ENCODE data around the gene TIMP4. TPM values are rescaled to one million over a fixed set of nuclear protein-coding genes. Genes with fewer than 3 reads are reported as not detected.

Gene TIMP4
- polyA plus RNA-seq, 3 donors = 0.04 TPM; not detected in 2

- intact Hi-C loops (cut with micrococcal nuclease) = loop anchor here (10.0 kb wide), 2 partner anchors 112 to 592 kb away; no protein-coding TSS in a partner anchor
- no peak for TF ChIP-seq CTCF (IDR thresholded peaks at IDR 0.05)
- Mint-ChIP-seq H3K27me3 (ENCODE audit: low read depth in 3 of 3) (peaks cover 10 to 17% (median 11%) of the 10 kb centered on the region in 3 donors), H3K4me1 (peaks cover 2% of the 10 kb centered on the region), H3K27ac (no peak overlapping the region), H3K9me3 (no peaks in the 10 kb centered on the region), H3K4me3 (no peak overlapping the region), H3K36me3 (no peaks in the 10 kb centered on the region)
- H4K20me1 ChIP-seq (ENCODE audit: insufficient read depth, low read length) = no peaks in the 10 kb centered on the region
- H3K4me1 ChIP-seq (ENCODE audit: control insufficient read depth in 1 of 2, insufficient read depth in 2 of 2, low read length in 2 of 2) = no peaks in the 10 kb centered on the region
- no peak for DNase-seq
- WGBS (ENCODE audit: insufficient coverage) = 82% methylated on average over 1 of the region's 1 CpG
- H3K9ac ChIP-seq (ENCODE audit: insufficient read depth, low read length, poor library complexity, severe bottlenecking) = no peak overlapping the region
- peaks cover 7 to 14% of the 10 kb centered on the region in 2 donors for H3K27me3 ChIP-seq (ENCODE audit: control insufficient read depth in 2 of 2, insufficient read depth in 2 of 2, low read length in 2 of 2)
- no peaks in the 10 kb centered on the region for H3K79me2 ChIP-seq (ENCODE audit: insufficient read depth, low read length)
- H3K4me3 ChIP-seq (replicated peaks in 1 of 3; ENCODE audit: low read depth in 2 of 3, low read length in 3 of 3) = no peak overlapping the region
- H3K4me2 ChIP-seq (replicated peaks; ENCODE audit: extremely low read depth, low read length, poor library complexity, severe bottlenecking) = no peak overlapping the region
- no peaks in the 10 kb centered on the region for H3K36me3 ChIP-seq (replicated peaks in 1 of 2; ENCODE audit: control insufficient read depth in 1 of 2, insufficient read depth in 2 of 2, low read length in 2 of 2)
- H3K9me3 ChIP-seq (replicated peaks in 1 of 2; ENCODE audit: control insufficient read depth in 1 of 2, insufficient read depth in 1 of 2, low read length in 2 of 2) = no peaks in the 10 kb centered on the region
- no peak overlapping the region for H2AFZ ChIP-seq (ENCODE audit: insufficient read depth, low read depth, low read length, poor library complexity, severe bottlenecking)
- H3K27ac ChIP-seq (ENCODE audit: low read depth in 1 of 2, low read length in 2 of 2) = no peak overlapping the region
These were observed 25.8 kb downstream of the TIMP4 start for GRCh38 chr3:12132881-12133280.

GRCh38 chr3:12131351-12132090, 27.2 kb downstream of the TIMP4 start:
- no peak for TF ChIP-seq CTCF (IDR thresholded peaks at IDR 0.05)
- WGBS (ENCODE audit: insufficient coverage) = 100% methylated on average over 2 of the region's 3 CpGs
- Histone ChIP-seq H3K27ac (ENCODE audit: low read depth in 1 of 2, low read length in 2 of 2) (no peak overlapping the region), H3K9ac (ENCODE audit: insufficient read depth, low read length, poor library complexity, severe bottlenecking) (no peak overlapping the region), H3K4me2 (replicated peaks; ENCODE audit: extremely low read depth, low read length, poor library complexity, severe bottlenecking) (no peak overlapping the region), H3K4me3 (replicated peaks in 1 of 3; ENCODE audit: low read depth in 2 of 3, low read length in 3 of 3) (no peak overlapping the region), H3K4me1 (ENCODE audit: control insufficient read depth in 1 of 2, insufficient read depth in 2 of 2, low read length in 2 of 2) (no peaks in the 10 kb centered on the region), H3K27me3 (ENCODE audit: control insufficient read depth in 2 of 2, insufficient read depth in 2 of 2, low read length in 2 of 2) (peaks cover 7 to 14% of the 10 kb centered on the region in 2 donors), H4K20me1 (ENCODE audit: insufficient read depth, low read length) (no peaks in the 10 kb centered on the region), H3K36me3 (replicated peaks in 1 of 2; ENCODE audit: control insufficient read depth in 1 of 2, insufficient read depth in 2 of 2, low read length in 2 of 2) (no peaks in the 10 kb centered on the region), H3K9me3 (replicated peaks in 1 of 2; ENCODE audit: control insufficient read depth in 1 of 2, insufficient read depth in 1 of 2, low read length in 2 of 2) (no peaks in the 10 kb centered on the region), H3K79me2 (ENCODE audit: insufficient read depth, low read length) (no peaks in the 10 kb centered on the region), H2AFZ (ENCODE audit: insufficient read depth, low read depth, low read length, poor library complexity, severe bottlenecking) (no peak overlapping the region)
- H3K36me3 Mint-ChIP-seq = no peaks in the 10 kb centered on the region
- H3K27me3 Mint-ChIP-seq (ENCODE audit: low read depth in 3 of 3) = peaks cover 10 to 17% (median 13%) of the 10 kb centered on the region in 3 donors
- DNase-seq = no peak
- H3K4me1 Mint-ChIP-seq = peaks cover 2% of the 10 kb centered on the region
- intact Hi-C loops (cut with micrococcal nuclease) = loop anchor here (10.0 kb wide), 2 partner anchors 113 to 593 kb away; no protein-coding TSS in a partner anchor
- no peaks in the 10 kb centered on the region for H3K9me3 Mint-ChIP-seq
- H3K27ac Mint-ChIP-seq = no peak overlapping the region
- H3K4me3 Mint-ChIP-seq = no peak overlapping the region
